Mesendoderm (in vitro differentiated cells): ENCODE measurements around the gene INTS2.
"Not testable (repeated sequence)": the region's sequence is repeated elsewhere in the genome, so short reads cannot be mapped to it uniquely, and the experiment has no call there.

ENCODE experiments used
- DNase-seq: peaks from one replicate; pipeline ENCODE4 v3.0.0; 2013
- H2AK5ac ChIP-seq: 2 replicates; pipeline ENCODE4 v1.6.1; 2013; ENCODE audit warnings: low read length, inconsistent platforms
- H2BK120ac ChIP-seq: 2 replicates; pipeline ENCODE4 v1.6.1; 2013; ENCODE audit warnings: low read depth, mild to moderate bottlenecking, low read length, moderate library complexity, mixed read lengths
- H2BK15ac ChIP-seq: replicated peaks from 2 replicates; pipeline ENCODE4 v1.6.1; 2013; ENCODE audit warnings: low read depth, mild to moderate bottlenecking, moderate library complexity
- H2BK5ac ChIP-seq: 2 replicates; pipeline ENCODE4 v1.6.1; 2013; ENCODE audit warnings: low read length, inconsistent platforms
- H3K18ac ChIP-seq: 2 replicates; pipeline ENCODE4 v1.6.1; 2013; ENCODE audit warnings: mild to moderate bottlenecking, low read length, mixed read lengths
- H3K23ac ChIP-seq: one replicate; pipeline ENCODE4 v1.6.1; 2013; ENCODE audit warnings: low read length
- H3K27ac ChIP-seq: 2 replicates; pipeline ENCODE4 v1.5.1; 2013; ENCODE audit warnings: low read depth, mild to moderate bottlenecking, inconsistent platforms, low read length, moderate library complexity
- H3K27me3 ChIP-seq: 2 replicates; pipeline ENCODE4 v1.6.1; 2013; ENCODE audit warnings: low read length, control low read depth, mild to moderate bottlenecking, inconsistent platforms; ENCODE audit not compliant: insufficient read depth, poor library complexity
- H3K36me3 ChIP-seq: 2 replicates; pipeline ENCODE4 v1.6.1; 2013; ENCODE audit warnings: low read length, inconsistent platforms; ENCODE audit not compliant: control insufficient read depth, insufficient read depth
- H3K4ac ChIP-seq: one replicate; pipeline ENCODE4 v1.6.1; 2013; ENCODE audit warnings: low read depth, mild to moderate bottlenecking, low read length, moderate library complexity
- H3K4me1 ChIP-seq: 2 replicates; pipeline ENCODE4 v1.6.1; 2013; ENCODE audit warnings: low read depth, low read length, inconsistent platforms; ENCODE audit not compliant: control insufficient read depth
- H3K4me2 ChIP-seq: 2 replicates; pipeline ENCODE4 v1.6.1; 2013; ENCODE audit warnings: low read length
- H3K4me3 ChIP-seq: 2 replicates; pipeline ENCODE4 v1.5.1; 2013; ENCODE audit warnings: mild to moderate bottlenecking, low read length
- H3K56ac ChIP-seq: one replicate; pipeline ENCODE4 v1.6.1; 2013; ENCODE audit warnings: low read length
- H3K79me1 ChIP-seq: 2 replicates; pipeline ENCODE4 v1.6.1; 2013; ENCODE audit warnings: low read length, inconsistent platforms
- H3K79me2 ChIP-seq: 2 replicates; pipeline ENCODE4 v1.6.1; 2013; ENCODE audit warnings: mild to moderate bottlenecking, low read length; ENCODE audit not compliant: control insufficient read depth, insufficient read depth
- H3K9ac ChIP-seq: 2 replicates; pipeline ENCODE4 v1.6.1; 2013; ENCODE audit warnings: low read length, inconsistent platforms
- H4K5ac ChIP-seq: one replicate; pipeline ENCODE4 v1.6.1; 2013; ENCODE audit warnings: low read length
- H4K8ac ChIP-seq: one replicate; pipeline ENCODE4 v1.6.1; 2013; ENCODE audit warnings: low read depth, mild to moderate bottlenecking, control low read depth, low read length, moderate library complexity
- WGBS: extraction: QIAGEN DNeasy Blood & Tissue Kit; methylation state at CpG from one replicate; pipeline ENCODE4 v1.1.7; 2013; ENCODE audit warnings: low lambda C conversion rate, missing lambda C conversion rate; ENCODE audit not compliant: insufficient coverage; ENCODE audit errors: extremely low coverage; 5-methylcytosine and 5-hydroxymethylcytosine counted together

INTS2 gene

DNA sequence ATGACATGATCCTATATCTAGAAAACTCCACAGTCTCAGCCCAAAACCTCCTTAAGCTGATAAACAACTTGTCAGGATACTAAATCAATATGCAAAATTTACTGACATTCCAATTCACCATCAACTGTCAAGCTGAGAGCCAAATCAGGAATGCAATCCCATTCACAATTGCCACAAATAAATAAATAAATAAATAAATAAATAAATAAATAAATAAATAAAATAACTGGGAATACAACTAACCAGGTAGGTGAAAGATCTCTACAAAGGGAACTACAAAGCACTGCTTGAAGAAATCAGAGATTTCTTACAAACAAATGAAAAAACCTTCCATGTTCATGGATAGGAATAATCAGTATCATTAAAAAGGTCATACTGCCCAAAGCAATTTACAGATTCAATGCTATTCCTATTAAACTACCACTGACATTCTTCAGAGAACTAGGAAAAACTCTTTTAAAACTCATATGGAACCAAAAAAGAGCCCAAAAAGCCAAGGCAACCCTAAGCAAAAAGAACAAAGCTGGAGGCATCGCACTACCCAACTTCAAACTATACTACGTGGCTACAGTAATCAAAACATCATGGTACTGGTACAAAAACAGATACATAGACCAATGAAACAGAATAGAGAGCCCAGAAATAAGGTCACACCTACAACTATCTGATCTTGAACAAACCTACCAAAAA is 102.2 kb downstream of the INTS2 start:
- Histone ChIP-seq H3K79me1 (no peaks in the 10 kb centered on the region), H3K4me1 (no peaks in the 10 kb centered on the region), H3K56ac (no peak overlapping the region), H4K8ac (no peak overlapping the region), H3K9ac (no peak overlapping the region), H3K4me2 (no peak overlapping the region), H3K27me3 (no peaks in the 10 kb centered on the region), H3K27ac (no peak overlapping the region), H2BK5ac (no peak overlapping the region), H3K36me3 (no peaks in the 10 kb centered on the region), H2AK5ac (no peak overlapping the region), H2BK15ac (no peak overlapping the region), H3K4me3 (no peak overlapping the region), H4K5ac (no peak overlapping the region), H3K23ac (no peak overlapping the region), H3K4ac (no peak overlapping the region), H2BK120ac (no peak overlapping the region), H3K18ac (no peak overlapping the region), H3K79me2 (no peaks in the 10 kb centered on the region)
- WGBS: no CpG with 5 or more reads among the region's 2 CpGs
- DNase-seq: no peak

DNA sequence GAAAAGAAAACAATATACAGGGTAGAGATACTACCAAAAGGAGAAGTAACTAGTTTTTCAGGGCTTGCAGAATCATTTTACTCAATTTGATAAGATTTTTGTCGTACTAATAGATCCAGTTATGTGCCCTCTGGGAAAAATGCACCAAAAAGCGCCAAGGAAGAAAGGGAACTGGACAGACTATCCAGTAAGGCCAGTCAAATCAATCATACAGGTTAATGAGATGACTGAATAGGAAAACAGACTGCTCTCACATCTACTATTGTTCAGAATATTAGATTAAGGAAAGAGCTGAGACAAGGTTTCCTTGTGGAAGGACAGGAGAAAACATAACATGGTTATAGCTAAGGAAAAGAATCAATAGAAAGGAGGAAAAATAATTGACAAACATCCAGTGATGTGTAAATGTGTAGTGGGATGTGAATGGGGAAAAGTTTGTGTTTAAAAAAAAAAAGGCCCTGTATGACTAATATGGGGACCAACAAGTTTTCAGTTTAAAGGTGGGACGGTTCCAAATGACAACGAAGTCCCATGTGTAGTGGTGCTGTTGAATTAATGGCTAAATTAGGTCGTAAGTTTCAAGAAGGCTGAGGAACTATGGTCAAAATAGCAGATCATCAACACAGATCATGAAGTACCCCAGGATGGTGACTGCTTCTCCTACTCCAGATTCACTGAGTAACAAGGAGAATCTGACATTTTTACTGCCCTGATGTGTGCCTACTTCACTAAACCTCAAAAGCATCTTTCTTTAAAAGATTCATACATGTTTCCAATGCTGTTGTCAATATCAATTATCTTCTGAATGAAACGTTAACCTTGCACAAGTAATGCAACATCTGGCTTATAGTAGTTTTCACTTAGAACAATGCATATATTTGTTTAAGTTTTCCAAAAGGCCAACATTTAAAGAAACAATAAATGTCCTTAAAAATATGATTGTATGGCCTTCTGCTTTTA is 105.2 kb downstream of the INTS2 start:
- H3K79me1 ChIP-seq: no peaks in the 10 kb centered on the region
- no peaks in the 10 kb centered on the region for H3K27me3 ChIP-seq
- no peak overlapping the region for H3K4me2 ChIP-seq
- no peak overlapping the region for H3K4ac ChIP-seq
- no peak overlapping the region for H3K18ac ChIP-seq
- H2BK5ac ChIP-seq: no peak overlapping the region
- no CpG with 5 or more reads among the region's 6 CpGs for WGBS
- H2AK5ac ChIP-seq: no peak overlapping the region
- no peak overlapping the region for H2BK15ac ChIP-seq
- no peak overlapping the region for H3K23ac ChIP-seq
- no peak overlapping the region for H2BK120ac ChIP-seq
- H4K8ac ChIP-seq: no peak overlapping the region
- no peak overlapping the region for H3K27ac ChIP-seq
- H3K9ac ChIP-seq: no peak overlapping the region
- no peak overlapping the region for H3K4me3 ChIP-seq
- DNase-seq: no peak
- no peaks in the 10 kb centered on the region for H3K79me2 ChIP-seq
- H3K4me1 ChIP-seq: no peaks in the 10 kb centered on the region
- no peak overlapping the region for H4K5ac ChIP-seq
- H3K56ac ChIP-seq: no peak overlapping the region
- H3K36me3 ChIP-seq: no peaks in the 10 kb centered on the region

- H4K8ac ChIP-seq: no peak overlapping the region
- WGBS: no CpG with 5 or more reads among the region's 4 CpGs
- H3K56ac ChIP-seq: no peak overlapping the region
- no peaks in the 10 kb centered on the region for H3K79me1 ChIP-seq
- no peak overlapping the region for H3K4me2 ChIP-seq
- H3K4ac ChIP-seq: no peak overlapping the region
- no peak overlapping the region for H3K4me3 ChIP-seq
- H2AK5ac ChIP-seq: no peak overlapping the region
- no peak overlapping the region for H2BK5ac ChIP-seq
- H3K23ac ChIP-seq: no peak overlapping the region
- H2BK120ac ChIP-seq: no peak overlapping the region
- no peaks in the 10 kb centered on the region for H3K27me3 ChIP-seq
- DNase-seq: no peak
- H2BK15ac ChIP-seq: no peak overlapping the region
- no peak overlapping the region for H4K5ac ChIP-seq
- H3K4me1 ChIP-seq: no peaks in the 10 kb centered on the region
- H3K79me2 ChIP-seq: no peaks in the 10 kb centered on the region
- H3K27ac ChIP-seq: no peak overlapping the region
- H3K36me3 ChIP-seq: no peaks in the 10 kb centered on the region
- H3K18ac ChIP-seq: no peak overlapping the region
- H3K9ac ChIP-seq: no peak overlapping the region
These were observed 106.1 kb downstream of the INTS2 start for GRCh38 chr17:61821655-61822054.

- not testable (repeated sequence) for H4K5ac ChIP-seq, H3K4me3 ChIP-seq, H4K8ac ChIP-seq, H3K9ac ChIP-seq, DNase-seq, H3K27ac ChIP-seq, H3K36me3 ChIP-seq, H3K56ac ChIP-seq, H2BK15ac ChIP-seq, H3K4me1 ChIP-seq, H3K79me2 ChIP-seq, H2BK5ac ChIP-seq, H3K4ac ChIP-seq, H3K4me2 ChIP-seq, H3K18ac ChIP-seq, H3K23ac ChIP-seq, H2AK5ac ChIP-seq, H3K27me3 ChIP-seq, H2BK120ac ChIP-seq, H3K79me1 ChIP-seq
- WGBS: no CpG with 5 or more reads among the region's 3 CpGs
These were observed 108.5 kb downstream of the INTS2 start for GRCh38 chr17:61819265-61819664.

- no peak overlapping the region for H3K4me2 ChIP-seq
- H2AK5ac ChIP-seq: no peak overlapping the region
- no peak overlapping the region for H3K9ac ChIP-seq
- H2BK5ac ChIP-seq: no peak overlapping the region
- H4K8ac ChIP-seq: no peak overlapping the region
- no peaks in the 10 kb centered on the region for H3K79me2 ChIP-seq
- no peak overlapping the region for H4K5ac ChIP-seq
- no peaks in the 10 kb centered on the region for H3K27me3 ChIP-seq
- H3K79me1 ChIP-seq: no peaks in the 10 kb centered on the region
- no peak overlapping the region for H3K27ac ChIP-seq
- H2BK120ac ChIP-seq: no peak overlapping the region
- H3K18ac ChIP-seq: no peak overlapping the region
- H3K56ac ChIP-seq: no peak overlapping the region
- no peak overlapping the region for H2BK15ac ChIP-seq
- no peaks in the 10 kb centered on the region for H3K36me3 ChIP-seq
- no peak overlapping the region for H3K4ac ChIP-seq
- no peaks in the 10 kb centered on the region for H3K4me1 ChIP-seq
- no peak for DNase-seq
- no peak overlapping the region for H3K23ac ChIP-seq
- no peak overlapping the region for H3K4me3 ChIP-seq
These were observed 109.6 kb downstream of the INTS2 start for GRCh38 chr17:61818225-61818624.
